Stimulated activated CD4-positive, alpha-beta T cell treated with anti-CD3 and anti-CD28 coated beads, TNF-alpha, amount 100 ng/mL, for 1 hour (primary cell): ENCODE measurements around the gene BCL2L2.
A peak's percentile ranks its signal among the peaks of the same experiment; 100 is the strongest.
"Not testable (repeated sequence)": the region's sequence is repeated elsewhere in the genome, so short reads cannot be mapped to it uniquely, and the experiment has no call there.

ENCODE experiments used
- DNase-seq, 3 donors: peaks; one replicate each; pipeline ENCODE4 v3.0.0-alpha.2; 2020; ENCODE audit warnings: low read depth in 3 of 3, low spot score in 1 of 3

Gene BCL2L2, protein sequence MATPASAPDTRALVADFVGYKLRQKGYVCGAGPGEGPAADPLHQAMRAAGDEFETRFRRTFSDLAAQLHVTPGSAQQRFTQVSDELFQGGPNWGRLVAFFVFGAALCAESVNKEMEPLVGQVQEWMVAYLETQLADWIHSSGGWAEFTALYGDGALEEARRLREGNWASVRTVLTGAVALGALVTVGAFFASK

DNA sequence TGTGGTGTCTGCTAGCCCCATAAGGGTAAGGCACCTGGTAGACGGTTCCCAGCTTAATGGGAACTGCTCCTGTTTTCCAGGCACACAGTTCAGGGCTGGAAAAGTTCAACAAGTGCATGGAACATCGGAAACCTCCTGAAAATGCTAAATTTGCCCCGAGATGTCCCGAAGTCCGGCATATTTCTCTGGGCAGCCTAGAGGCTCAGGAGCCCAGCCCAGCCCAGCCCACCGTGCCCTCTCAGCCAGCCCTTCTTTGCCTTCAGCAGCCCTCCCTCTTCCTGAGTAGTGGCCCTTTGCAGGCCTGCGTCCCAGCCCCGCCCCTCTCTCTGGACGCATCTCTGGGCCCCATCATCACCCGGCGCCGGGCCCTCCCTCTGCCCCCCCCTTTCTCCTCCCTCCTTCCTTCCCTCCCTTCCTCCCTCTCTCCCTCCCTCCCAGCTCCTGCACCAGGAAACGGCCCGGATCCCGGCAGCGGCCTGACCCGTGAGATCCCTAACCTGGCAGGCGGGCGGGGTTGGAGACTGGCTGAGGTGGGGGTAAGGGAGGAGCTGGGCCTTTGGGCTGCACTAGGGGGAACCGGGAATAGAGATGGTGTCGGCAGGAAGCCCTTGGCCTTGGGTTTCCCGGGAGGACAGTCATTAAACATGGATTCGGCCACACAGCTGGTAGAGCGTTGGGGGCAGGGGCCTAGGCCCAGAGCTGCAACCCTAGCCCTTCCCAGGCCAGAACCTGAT is at the start of gene BCL2L2:
TSS of gene BCL2L2 (plus strand) at position 422 of the 734 bp plus-strand sequence. CDS start 935 bp downstream, outside the sequence.
- no peak for DNase-seq

DNA sequence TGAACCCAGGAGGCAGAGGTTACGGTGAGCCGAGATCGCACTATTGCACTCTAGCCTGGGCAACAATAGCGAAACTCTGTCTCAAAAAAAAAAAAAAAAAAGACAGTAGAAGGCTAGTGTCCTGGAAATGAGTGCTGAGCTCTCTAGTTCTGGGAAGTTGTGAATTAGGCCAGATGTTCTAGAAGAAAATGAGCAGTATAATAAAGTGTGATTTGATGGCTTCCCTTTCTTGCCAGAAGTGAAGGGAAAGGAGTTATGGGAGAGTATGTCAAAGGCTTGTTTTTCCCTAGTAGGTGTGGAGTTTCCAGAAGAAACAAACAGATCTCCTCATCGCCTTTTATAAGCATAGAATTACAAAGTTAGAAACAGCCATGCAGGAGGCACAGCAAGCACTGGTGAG is 48.4 kb upstream of the BCL2L2 start:
- DNase-seq: no peak

DNA sequence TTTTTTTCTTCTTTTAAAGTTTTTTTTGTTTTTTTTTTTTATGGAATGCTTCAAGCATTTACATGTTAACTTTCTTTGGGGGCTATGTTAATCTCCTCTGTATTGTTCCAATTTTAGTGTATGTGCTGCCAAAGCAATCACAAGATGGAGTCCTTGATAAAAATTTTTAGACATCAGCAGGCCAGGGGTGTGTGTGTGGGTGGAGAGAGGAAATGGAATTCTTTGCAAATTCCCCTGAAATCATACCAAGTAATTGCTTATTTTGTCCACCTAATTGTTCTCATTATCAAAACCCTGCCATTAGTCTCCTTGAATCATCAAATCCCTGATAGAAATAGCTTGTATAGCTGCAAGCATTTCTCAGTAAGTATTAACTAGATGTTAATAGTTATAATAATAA is 47.2 kb upstream of the BCL2L2 start:
- DNase-seq: no peak

DNA sequence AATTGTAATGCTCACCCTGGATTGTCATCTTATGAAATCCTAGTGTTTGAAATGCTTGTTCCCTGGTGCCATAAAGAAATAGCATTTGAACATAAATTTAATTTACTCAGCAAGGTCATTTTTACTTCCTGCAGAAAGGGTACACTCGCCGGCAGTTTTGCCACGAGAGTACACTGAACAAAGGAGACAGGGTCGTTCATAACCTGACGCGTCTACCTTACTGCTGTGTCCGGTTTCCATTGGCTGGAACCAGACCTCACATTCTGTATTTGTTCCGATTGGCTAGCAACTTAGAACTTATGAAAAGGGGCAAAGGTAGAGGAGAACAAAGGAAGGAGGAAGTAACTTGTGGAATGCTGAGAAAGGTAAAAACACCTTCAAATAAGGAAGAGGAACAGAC is 45.8 kb upstream of the BCL2L2 start:
- not testable (repeated sequence) for DNase-seq

DNA sequence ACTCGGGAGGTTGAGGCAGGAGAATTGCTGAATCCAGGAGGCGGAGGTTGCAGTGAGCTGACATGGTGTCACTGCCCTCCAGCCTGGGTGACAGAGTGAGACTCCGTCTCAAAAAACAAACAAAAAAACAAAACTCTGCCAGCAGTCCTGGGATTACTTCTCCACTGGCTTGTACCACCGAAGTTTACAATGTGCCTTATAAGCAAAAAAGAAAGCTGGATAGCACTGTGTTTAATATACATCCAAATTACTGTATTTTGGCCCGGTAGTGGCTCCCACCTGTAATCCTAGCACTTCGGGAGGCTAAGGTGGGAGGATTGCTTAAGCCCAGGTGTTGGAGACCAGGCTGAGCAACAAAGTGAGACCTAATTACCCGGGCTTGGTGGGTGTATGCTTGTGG is 37.4 kb upstream of the BCL2L2 start:
- no peak for DNase-seq

DNA sequence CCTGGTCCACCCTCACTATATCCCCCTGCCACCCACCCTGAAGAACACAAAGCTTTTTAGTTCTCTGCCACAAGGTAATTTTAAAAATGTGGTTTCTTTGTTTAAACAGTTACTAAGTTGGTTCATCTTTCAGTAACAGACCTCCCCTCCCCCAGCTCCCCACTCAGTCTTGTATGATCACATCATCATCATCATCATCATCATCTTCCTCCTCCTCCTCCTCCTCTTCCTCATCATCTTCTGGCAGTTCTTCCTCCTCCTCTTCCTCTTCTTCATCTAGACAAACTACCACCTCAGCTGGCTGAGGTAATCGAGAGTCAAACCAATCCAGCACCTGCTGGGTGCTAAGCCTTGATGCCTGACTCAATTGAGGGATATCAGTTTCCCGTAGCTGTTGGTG is 31.2 kb upstream of the BCL2L2 start:
- no peak for DNase-seq

DNA sequence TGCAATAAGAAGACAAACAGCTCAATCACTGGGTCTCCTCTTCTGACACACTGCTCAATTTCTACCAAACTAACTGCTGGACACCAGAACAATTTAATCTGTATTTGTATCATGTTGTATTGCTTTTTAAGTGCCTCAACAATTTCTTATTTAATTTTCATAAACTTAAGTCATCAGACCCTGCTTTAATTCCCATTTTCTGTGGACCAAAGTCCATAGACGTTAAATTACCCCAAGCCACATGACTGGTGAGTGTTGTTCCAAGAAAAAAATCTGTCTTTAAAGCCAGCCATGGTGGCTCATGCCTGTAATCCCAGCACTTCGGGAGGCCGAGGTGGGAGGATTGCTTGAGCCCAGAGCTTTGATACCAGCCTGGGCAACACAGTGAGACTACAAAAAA is 29.4 kb upstream of the BCL2L2 start:
- DNase-seq: no peak

DNA sequence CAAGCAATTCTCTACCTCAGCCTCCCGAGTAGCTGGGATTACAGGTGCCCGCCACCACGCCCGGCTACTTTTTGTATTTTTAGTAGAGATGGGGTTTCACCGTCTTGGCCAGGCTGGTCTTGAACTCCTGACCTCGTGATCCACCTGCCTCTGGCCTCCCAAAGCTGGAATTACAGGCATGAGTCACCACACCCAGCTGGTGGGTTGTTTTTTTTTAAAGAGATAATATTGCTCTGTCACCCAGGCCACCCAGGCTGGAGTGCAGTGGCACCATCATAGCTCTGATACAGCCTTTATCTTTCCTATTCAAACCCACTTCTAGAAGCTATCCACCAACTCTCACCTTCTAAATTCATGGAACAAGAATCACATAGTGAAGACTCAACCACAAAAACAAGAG is 28.7 kb upstream of the BCL2L2 start:
- DNase-seq: not testable (repeated sequence)

DNA sequence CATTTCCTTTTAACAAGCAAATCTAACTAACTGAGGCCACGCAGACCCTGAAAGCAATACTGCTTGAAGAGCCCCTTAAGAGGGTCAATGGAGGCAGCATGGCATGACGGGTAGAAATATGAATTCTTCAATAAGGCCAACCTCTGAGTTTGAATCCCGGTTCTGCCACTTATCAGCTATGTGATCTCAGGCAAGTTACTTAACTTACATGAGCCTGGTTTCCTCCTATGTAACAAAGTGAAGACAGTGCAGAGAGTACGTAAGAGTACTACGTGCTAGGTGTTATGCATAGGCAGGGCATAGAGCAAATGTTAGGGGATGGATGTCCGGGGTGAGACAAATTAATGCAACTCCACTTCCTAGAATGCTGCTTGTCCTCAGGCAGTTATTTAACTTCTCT is 25.4 kb upstream of the BCL2L2 start:
- DNase-seq: no peak

DNA sequence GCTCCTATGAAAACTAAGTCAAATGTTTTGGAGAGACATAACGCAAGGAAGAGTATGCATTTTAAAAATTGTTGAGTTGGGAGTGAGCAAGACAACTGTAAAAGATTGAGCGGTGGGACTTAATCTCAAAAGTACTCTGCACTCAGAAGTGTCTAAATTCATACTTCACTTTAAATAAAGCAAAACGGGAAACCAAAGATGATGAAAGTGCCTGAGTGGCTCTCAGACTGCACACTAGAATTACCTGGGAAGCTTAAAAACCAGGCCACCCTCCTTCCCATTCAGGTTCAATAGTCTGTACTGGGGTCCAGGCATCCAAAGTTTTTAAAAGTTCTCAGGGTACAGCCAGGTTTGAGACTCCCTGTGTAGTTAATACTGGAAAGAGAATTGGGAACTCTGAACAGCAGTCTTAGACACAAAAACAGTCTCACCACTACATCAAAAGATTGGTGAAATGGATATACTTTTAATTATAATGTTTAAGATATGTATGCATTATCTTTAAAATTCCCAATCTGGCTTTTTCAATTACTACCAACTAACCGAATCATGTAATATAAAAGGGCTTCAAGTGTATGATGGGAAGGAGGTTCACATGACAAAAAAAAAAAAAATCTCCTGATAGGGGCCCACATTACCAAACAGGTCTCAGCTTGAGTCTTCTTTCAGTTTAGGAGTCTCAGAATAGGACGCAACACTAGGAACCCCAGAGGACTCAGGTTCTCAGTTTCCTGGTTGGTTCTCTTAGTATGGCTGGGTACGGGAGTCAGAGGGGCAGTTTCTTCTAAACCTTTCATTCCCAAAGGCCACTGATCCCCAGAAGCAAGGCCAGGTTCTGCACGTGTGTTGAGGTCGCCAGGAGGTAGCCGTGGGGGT is 21.7 kb upstream of the BCL2L2 start:
- no peak for DNase-seq

DNA sequence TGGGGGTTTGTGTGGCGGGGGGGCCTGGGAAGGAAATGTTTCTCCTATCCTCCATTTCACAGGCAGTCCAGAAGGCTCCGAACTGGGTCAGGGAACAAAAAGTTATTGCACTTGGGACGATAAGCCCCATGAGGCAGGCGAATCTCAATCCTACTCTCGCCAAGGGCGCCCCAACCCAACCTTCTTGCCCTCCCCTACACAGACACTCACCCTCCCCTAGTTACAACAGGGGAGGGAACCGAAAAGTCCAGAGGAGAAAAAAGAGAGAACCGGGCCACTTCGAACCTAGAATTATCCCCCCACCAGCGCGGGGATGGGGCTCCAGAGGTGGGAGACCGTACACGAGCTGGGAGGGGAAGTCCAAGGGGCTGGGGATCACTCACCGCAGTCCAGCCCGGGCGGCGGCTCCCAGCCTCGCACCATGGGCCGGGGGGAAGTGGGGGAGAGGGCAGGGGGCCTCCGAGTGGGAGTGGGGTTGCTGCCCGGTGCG is 21.1 kb upstream of the BCL2L2 start:
- DNase-seq: no peak

DNA sequence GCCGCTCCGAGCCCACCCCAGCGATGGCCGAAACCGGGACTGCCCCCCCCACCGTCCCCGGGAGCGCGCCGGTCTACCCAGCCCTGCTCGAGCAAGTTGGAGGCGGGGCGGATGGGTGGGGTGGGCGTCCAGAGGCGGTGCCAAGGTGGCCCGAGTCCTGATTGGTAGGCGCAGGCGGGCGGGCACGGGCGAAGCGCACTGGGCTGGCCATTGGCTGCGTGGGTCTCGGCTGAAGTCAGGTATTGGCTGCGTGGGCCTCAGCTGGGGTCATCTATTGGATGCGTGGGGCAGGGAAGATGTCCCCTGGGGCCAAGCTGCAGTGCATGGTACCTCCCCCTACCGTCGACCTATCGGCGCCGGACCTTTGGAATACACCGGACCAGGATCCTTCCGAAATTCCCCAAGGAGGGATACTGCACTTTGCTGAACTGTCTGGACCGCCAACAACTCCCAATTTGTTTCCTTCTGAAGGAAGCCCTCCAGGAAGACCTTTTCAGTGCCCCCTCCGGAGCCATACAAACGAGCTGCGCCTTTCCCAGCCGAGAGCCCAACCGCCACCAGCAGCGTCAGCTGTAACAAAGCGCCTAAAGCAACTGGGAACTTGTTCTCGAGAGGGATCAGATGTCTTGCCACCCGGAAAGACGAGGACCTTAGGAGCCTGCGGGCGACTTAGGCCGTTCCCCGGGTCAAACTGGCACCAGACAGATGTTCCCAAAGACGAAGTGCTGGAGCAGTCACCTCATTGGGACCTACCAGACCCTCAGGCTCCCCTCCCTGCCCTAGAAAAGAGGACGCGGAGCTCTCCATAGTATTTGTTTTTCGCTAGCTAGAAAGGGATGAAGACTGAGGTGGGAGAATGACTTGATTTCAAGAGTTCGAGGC is 20.4 kb upstream of the BCL2L2 start, which contains the start of gene HOMEZ:
TSS of gene HOMEZ (minus strand) at position 113 of the 882 bp plus-strand sequence. CDS start 180 bp downstream, outside the sequence.
- peak; percentile 91 to 96 (median 91) for DNase-seq

DNA sequence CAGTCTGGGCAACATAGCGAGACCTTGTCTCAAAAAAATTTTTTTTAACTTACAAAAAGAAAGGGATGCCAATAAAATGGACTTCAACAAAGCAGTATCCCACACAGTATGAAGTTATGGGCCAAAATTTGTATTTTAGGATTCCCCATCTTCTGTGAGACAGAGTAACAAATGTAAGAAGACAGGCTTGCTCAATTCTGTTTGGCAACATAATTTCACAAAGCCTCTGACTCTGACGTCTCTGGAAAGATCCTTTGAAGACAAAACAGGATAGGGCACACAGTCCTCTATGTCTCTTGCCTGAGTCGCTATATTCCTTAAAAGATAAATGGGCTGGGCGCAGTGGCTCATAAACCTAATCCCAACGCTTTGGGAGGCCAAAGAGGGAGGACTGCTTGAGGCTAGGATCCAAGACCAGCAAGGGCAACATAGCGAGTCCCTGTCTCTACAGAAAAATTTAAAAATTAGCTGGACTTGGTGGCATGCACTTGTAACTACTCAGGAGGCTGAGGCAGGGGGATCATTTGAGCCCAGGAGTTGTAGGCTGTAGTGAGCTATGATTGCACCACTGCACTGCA is 19.6 kb upstream of the BCL2L2 start:
- DNase-seq: no peak

DNA sequence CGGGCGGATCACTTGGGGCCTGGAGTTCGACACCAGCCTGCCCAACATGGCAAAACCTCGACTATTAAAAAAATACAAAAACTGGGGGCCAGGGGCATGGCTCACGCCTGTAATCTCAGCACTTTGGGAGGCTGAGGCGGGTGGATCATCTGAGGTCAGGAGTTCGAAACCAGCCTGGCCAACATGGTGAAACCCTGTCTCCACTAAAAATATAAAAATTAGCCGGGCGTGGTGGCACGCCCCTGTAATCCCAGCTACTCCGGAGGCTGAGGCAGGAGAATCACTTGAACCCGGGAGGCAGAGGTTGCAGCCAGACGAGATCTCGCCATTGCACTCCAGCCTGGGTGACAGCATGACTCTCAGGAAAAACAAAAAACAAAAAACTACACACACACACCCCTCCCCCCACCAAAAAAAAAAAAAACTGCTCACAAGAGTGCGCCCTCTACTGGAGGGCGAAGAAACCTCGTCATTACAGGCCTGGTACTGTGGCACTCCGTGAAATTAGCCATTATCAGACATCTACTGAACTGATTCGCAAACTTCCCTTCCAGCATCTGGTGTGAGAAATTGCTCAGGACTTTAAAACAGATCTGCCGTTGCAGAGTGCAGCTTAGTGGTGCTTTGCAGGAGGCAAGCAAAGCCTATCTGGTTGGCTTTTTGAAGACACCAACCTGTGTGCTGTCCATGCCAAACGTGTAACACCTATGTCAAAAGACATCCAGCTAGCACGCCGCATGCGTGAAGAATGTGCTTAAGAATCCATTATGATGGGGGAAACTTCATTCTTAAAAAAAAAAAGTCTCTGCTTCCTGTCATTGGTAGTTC is 11.7 kb upstream of the BCL2L2 start:
- DNase-seq: peak in 1 of 3 donors; percentile 22

DNA sequence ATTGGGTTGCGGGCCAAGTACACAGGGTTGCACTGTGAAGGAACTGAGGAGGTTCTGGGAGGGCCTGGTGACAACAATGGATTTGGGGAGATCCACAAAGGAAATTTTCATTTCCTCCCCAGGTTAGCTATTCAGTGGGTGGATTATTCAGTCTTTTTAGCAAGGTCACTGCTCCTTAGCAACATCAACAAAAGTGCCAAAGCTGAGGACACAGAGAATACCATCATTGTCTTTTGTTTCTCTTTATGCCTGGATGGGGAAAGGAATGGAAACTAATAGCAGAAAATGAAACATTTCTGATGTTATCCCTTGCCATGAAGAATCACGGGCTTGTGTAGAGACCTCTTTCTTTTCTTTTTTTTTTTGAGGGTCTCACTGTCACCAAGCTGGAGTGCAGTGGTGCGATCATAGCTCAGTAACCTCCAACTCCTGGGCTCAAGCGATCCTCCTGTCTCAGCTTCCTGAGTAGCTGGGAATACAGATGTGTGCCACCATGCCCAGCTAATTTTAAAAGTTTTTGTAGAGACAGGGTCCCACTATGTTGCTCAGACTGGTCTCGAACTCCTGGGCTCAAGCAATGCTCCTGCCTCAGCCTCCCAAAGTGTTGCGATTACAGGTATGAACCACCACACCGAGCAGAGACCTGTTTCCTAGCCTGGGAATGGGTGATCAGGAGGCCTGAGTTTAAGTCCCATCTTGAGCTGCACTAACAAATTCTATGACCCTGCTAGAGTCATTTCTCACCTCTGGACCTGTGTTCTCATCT is 10.4 kb upstream of the BCL2L2 start:
- DNase-seq: no peak

DNA sequence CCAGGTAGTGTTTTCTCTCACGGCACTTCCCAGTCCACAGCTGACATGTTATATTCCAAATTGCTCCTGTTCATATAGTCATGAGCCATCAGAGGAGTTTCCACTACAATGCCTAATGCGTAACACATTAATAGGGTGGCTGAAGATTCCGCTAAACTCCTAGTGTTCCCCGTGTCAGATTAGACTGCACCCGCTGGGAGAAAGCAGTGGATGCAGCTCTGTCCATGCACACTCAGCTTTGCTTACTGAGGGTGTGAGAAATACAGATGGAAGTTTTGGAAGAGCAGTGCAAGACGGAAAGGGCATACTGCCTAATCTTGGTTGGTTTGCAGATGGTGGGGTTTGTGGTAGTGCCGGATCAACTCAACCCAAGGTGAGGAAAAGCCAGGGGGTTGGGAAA is 9.5 kb upstream of the BCL2L2 start:
- DNase-seq: no peak

DNA sequence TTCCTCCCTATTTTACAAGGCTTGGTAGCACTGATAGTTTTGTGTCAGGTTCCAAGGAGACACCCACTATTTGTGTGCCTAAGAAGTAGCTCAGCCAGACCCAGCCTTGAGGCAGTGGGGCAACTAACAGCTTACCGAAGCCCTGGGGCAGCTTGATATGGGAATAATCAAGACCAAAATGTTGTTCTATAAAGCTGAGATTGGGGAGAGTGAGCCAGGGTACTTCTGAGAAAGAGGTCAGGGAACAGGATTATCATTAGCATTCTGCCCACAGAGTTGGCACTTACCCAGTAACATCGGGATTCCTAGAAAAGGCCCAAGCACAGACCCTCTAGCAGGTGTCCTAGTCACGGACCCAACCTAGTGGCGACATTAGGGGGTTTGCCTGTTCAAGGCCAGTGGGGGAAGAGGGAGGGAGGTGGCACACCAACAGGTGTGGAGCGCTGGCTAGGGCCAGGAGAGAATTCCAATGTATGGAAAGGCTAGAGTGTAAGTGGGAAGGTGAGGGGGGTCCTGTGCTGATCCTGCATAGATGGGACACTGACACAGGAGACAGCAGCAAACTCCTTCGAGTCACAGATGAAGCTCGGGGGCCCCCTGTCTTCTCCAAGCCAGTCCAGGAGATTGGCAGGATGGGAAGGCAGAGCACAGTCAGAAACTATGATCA is 8.9 kb upstream of the BCL2L2 start:
- no peak for DNase-seq
